ENCODE measurements around the gene CIT.

Gene CIT

GRCh38 chr12:119718141-119718540 is 159.0 kb downstream of the CIT start:
- Histone ChIP-seq H3K9ac (ENCODE audit: low read depth, low read length, poor library complexity, severe bottlenecking) (no peak overlapping the region), H3K4me1 (ENCODE audit: insufficient read depth, low read length, poor library complexity, severe bottlenecking) (no peaks in the 10 kb centered on the region), H4K20me1 (ENCODE audit: insufficient read depth, low read length, poor library complexity, severe bottlenecking) (no peaks in the 10 kb centered on the region), H3K36me3 (ENCODE audit: insufficient read depth, low read length) (peaks cover 79% of the 10 kb centered on the region; the same call in 1 of the 2 replicates), H3K4me2 (ENCODE audit: low read depth, low read length, poor library complexity, severe bottlenecking) (no peak overlapping the region), H3K9me2 (replicated peaks; ENCODE audit: low read depth, low read length) (no peaks in the 10 kb centered on the region), H3F3A (ENCODE audit: low read depth) (no peaks in the 10 kb centered on the region), H3K79me2 (ENCODE audit: insufficient read depth, low read length) (no peaks in the 10 kb centered on the region), H2AFZ (ENCODE audit: low read length) (no peak overlapping the region), H3K9me3 (ENCODE audit: insufficient read depth, low read depth, low read length) (no peaks in the 10 kb centered on the region), H3K4me3 (ENCODE audit: low read length, poor library complexity, severe bottlenecking) (no peak overlapping the region), H3K27me3 (ENCODE audit: insufficient read depth, low read length, poor library complexity, severe bottlenecking) (no peaks in the 10 kb centered on the region)
- no peak for TF ChIP-seq CTCF (conservative IDR thresholded peaks at IDR 0.05; ENCODE audit: low read length)
- no peak for TF ChIP-seq EZH2phosphoT487 (IDR thresholded peaks at IDR 0.05; ENCODE audit: borderline replicate concordance)

- no peak overlapping the region for H3K9ac ChIP-seq (ENCODE audit: low read depth, low read length, poor library complexity, severe bottlenecking)
- H3K9me3 ChIP-seq (ENCODE audit: insufficient read depth, low read depth, low read length) = no peaks in the 10 kb centered on the region
- TF ChIP-seq EZH2phosphoT487 (IDR thresholded peaks at IDR 0.05; ENCODE audit: borderline replicate concordance) (no peak), CTCF (conservative IDR thresholded peaks at IDR 0.05; ENCODE audit: low read length) (no peak)
- H3K4me2 ChIP-seq (ENCODE audit: low read depth, low read length, poor library complexity, severe bottlenecking) = no peak overlapping the region
- H3K27me3 ChIP-seq (ENCODE audit: insufficient read depth, low read length, poor library complexity, severe bottlenecking) = no peaks in the 10 kb centered on the region
- H3K4me1 ChIP-seq (ENCODE audit: insufficient read depth, low read length, poor library complexity, severe bottlenecking) = no peaks in the 10 kb centered on the region
- H3F3A ChIP-seq (ENCODE audit: low read depth) = no peaks in the 10 kb centered on the region
- H3K79me2 ChIP-seq (ENCODE audit: insufficient read depth, low read length) = no peaks in the 10 kb centered on the region
- H3K9me2 ChIP-seq (replicated peaks; ENCODE audit: low read depth, low read length) = no peaks in the 10 kb centered on the region
- H3K4me3 ChIP-seq (ENCODE audit: low read length, poor library complexity, severe bottlenecking) = no peak overlapping the region
- no peaks in the 10 kb centered on the region for H4K20me1 ChIP-seq (ENCODE audit: insufficient read depth, low read length, poor library complexity, severe bottlenecking)
- peaks cover 90% of the 10 kb centered on the region; the same call in 1 of the 2 replicates for H3K36me3 ChIP-seq (ENCODE audit: insufficient read depth, low read length)
- no peak overlapping the region for H2AFZ ChIP-seq (ENCODE audit: low read length)
Measured at GRCh38 chr12:119715268-119715620, 161.9 kb downstream of the CIT start.

- H3K79me2 ChIP-seq (ENCODE audit: insufficient read depth, low read length) = no peaks in the 10 kb centered on the region
- TF ChIP-seq EZH2phosphoT487 (IDR thresholded peaks at IDR 0.05; ENCODE audit: borderline replicate concordance) = no peak
- no peak for TF ChIP-seq CTCF (conservative IDR thresholded peaks at IDR 0.05; ENCODE audit: low read length)
- H3K4me3 ChIP-seq (ENCODE audit: low read length, poor library complexity, severe bottlenecking) = no peak overlapping the region
- H3K9ac ChIP-seq (ENCODE audit: low read depth, low read length, poor library complexity, severe bottlenecking) = no peak overlapping the region
- no peaks in the 10 kb centered on the region for H3K4me1 ChIP-seq (ENCODE audit: insufficient read depth, low read length, poor library complexity, severe bottlenecking)
- H3K4me2 ChIP-seq (ENCODE audit: low read depth, low read length, poor library complexity, severe bottlenecking) = no peak overlapping the region
- no peak overlapping the region for H2AFZ ChIP-seq (ENCODE audit: low read length)
- H3K27me3 ChIP-seq (ENCODE audit: insufficient read depth, low read length, poor library complexity, severe bottlenecking) = no peaks in the 10 kb centered on the region
- H3F3A ChIP-seq (ENCODE audit: low read depth) = no peaks in the 10 kb centered on the region
- H3K9me2 ChIP-seq (replicated peaks; ENCODE audit: low read depth, low read length) = no peaks in the 10 kb centered on the region
- no peaks in the 10 kb centered on the region for H4K20me1 ChIP-seq (ENCODE audit: insufficient read depth, low read length, poor library complexity, severe bottlenecking)
- H3K9me3 ChIP-seq (ENCODE audit: insufficient read depth, low read depth, low read length) = no peaks in the 10 kb centered on the region
- H3K36me3 ChIP-seq (ENCODE audit: insufficient read depth, low read length) = peaks cover 90% of the 10 kb centered on the region
Measured at GRCh38 chr12:119714614-119715267, 162.4 kb downstream of the CIT start.
